Stimulated activated CD8-positive, alpha-beta memory T cell treated with anti-CD3 and anti-CD28 coated beads, Interleukin-7, amount 100 ng/mL, for 24 hours (primary cell): ENCODE data around the gene UCMA.

Source experiments
- DNase-seq: peaks from one replicate; pipeline ENCODE4 v3.0.0-alpha.2; 2020; ENCODE audit warnings: low read depth

Gene UCMA

GRCh38 chr10:13187135-13187534 is 47.0 kb downstream of the UCMA start:
- DNase-seq = no peak

GRCh38 chr10:13184730-13185514 is 49.3 kb downstream of the UCMA start:
- DNase-seq = no peak

DNA sequence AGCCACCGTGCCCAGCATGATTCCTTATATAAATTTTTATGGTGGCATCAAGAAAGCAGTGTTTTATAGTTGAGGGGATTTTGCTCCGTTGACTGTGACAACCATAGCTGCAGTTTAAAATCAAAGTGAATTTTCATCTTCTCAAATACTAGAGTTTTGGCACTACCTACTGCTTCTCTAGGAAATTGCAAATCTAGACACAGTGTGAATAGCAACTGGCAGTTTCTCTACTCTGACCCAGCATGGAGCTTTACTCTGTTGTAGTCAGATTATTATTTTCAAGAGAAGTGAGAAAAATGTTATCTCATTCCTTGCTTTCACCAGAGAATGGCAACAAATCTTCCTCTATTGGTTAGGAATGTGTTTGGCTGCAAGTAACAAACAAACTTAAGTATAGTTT is 49.9 kb downstream of the UCMA start:
- DNase-seq = no peak

DNA sequence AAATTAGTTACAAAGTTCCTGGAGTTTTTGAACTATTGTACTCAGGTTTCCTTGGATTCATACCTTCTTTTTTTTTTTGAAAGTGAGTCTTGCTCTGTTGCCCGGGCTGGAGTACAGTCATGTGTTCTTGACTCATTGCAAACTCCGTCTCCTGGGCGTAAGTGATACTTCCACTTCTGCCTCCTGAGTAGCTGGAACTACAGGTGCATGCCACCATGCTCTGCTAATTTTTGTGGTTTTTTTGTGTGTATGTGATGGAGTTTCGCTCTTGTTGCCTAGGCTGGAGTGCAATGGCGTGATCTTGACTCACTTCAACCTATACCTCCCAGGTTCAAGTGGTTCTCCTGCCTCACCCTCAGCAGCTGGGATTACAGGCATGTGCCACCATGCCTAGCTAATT is 50.5 kb downstream of the UCMA start:
- DNase-seq = no peak

DNA sequence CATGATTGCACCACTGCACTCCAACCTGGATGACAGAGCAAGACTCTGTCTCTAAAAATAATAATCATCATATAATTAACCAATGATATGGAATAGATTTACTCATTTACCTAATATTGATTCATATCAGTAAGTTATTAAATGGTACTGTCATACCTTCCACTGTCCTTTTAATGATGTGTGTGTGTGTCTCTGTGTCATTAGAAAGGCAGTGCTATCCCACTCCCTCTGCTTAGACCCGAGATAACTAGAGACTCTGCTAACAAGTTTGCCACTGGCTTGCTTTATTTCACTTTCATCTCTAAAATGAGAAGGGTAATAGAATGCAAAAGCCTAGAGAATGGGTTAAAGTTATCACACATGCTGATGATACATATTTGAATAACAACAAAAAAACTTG is 51.8 kb downstream of the UCMA start:
- DNase-seq = no peak

DNA sequence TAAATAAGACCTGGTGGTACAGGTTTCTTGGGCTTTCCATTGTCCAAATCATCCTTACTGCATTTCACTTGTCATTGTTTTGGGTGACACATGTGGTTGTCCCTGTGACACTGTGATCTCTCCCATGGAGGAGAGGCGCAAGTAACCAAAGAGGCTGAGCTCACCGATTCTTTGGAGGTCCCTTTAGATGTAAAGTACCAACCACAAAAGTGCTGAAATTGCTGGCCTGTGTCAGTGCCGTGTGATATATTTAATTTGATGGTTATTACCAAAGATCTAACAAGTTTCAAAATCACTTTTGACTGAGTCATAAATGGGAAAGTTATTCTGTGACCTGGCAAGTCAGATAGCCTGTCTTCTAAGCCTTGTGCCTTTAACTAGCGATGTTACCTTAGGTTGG is 53.4 kb downstream of the UCMA start:
- no peak for DNase-seq

- DNase-seq = no peak
Observed at GRCh38 chr10:13173616-13174015, 60.6 kb downstream of the UCMA start.
